Activated CD4-positive, alpha-beta T cell treated with anti-CD3 and anti-CD28 coated beads, Interleukin-2, amount 10 ng/mL, durations not matched to agents 24 days and 14 days (primary cell): ENCODE measurements around the gene MAP2K5. TPM values are rescaled to one million over a fixed set of nuclear protein-coding genes. Genes with fewer than 3 reads are reported as not detected.

ENCODE experiments used
- DNase-seq: peaks from one replicate; pipeline ENCODE4 v3.0.0; 2022
- H3K27ac Mint-ChIP-seq: one replicate; pipeline ENCODE4 v1.8.0; 2022; ENCODE audit warnings: mild to moderate bottlenecking, mixed read lengths
- H3K27me3 Mint-ChIP-seq: one replicate; pipeline ENCODE4 v1.8.0; 2022; ENCODE audit warnings: mixed read lengths
- H3K36me3 Mint-ChIP-seq: one replicate; pipeline ENCODE4 v1.8.0; 2022; ENCODE audit warnings: low read depth, mild to moderate bottlenecking, mixed read lengths
- H3K4me1 Mint-ChIP-seq: one replicate; pipeline ENCODE4 v1.8.0; 2021; ENCODE audit warnings: mixed read lengths
- H3K4me3 Mint-ChIP-seq: one replicate; pipeline ENCODE4 v1.8.0; 2022; ENCODE audit warnings: mild to moderate bottlenecking, moderate library complexity, mixed read lengths
- H3K9me3 Mint-ChIP-seq: one replicate; pipeline ENCODE4 v1.8.0; 2021; ENCODE audit warnings: mixed read lengths
- intact Hi-C: fragments of 100-400 bp; cut with micrococcal nuclease; formaldehyde crosslinking; loops from one replicate; pipeline ENCODE4 v1.15.1; 2023
- total RNA-seq: library from RNA; stranded (reverse); gene quantifications from 2 replicates; pipeline ENCODE4 v1.2.3, GENCODE V29; 2022

MAP2K5 gene
- total RNA-seq, 1 donor from 2014 or later: 21.0 TPM

DNA sequence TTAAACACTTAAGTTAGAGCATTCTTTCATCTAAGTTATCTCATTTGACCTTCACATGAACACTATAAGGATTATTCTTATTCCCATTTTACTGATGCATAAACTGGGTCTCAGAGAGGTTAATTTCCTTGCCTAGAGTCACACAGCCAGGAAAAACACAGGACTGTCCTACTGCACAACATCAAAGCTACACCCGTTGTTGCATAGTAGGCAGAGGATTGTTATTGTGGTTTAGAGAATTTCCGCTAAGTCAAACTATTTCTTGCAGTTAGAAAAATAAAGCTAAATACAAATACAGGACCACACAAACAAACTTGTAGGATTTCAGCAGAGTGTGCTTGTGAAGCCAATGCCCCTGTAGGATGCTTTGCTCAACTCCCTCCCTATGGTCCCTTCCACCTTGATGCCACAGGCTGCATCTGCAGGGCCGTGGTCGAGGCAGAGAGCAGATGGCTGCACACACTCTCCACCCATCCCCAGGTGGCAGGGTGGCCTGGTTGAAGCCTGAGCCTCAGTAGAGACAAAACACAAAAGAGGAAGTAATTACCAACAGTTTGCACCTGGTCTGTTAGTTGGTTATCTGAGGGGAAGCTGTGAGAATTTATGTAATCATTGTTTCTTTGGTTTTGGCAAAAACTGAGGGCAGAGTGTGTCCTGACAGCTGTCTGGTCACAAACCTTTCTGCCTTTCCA lies 241.7 kb downstream of the MAP2K5 start:
- no peak for DNase-seq
- Mint-ChIP-seq H3K27ac (peak overlapping the region; percentile 39), H3K9me3 (no peaks in the 10 kb centered on the region), H3K4me3 (no peak overlapping the region), H3K27me3 (no peaks in the 10 kb centered on the region), H3K36me3 (peaks cover 3% of the 10 kb centered on the region), H3K4me1 (peaks cover 14% of the 10 kb centered on the region)
- intact Hi-C loops: no loop called here

- peaks cover 3% of the 10 kb centered on the region for H3K36me3 Mint-ChIP-seq
- peaks cover 14% of the 10 kb centered on the region for H3K4me1 Mint-ChIP-seq
- no peak overlapping the region for H3K27ac Mint-ChIP-seq
- no peak overlapping the region for H3K4me3 Mint-ChIP-seq
- H3K27me3 Mint-ChIP-seq: no peaks in the 10 kb centered on the region
- DNase-seq: no peak
- intact Hi-C loops: no loop called here
- H3K9me3 Mint-ChIP-seq: no peaks in the 10 kb centered on the region
Measured at GRCh38 chr15:67784856-67785430, 242.4 kb downstream of the MAP2K5 start.

GRCh38 chr15:67785431-67785830 lies 242.9 kb downstream of the MAP2K5 start:
- no peaks in the 10 kb centered on the region for H3K9me3 Mint-ChIP-seq
- intact Hi-C loops: no loop called here
- no peak for DNase-seq
- peaks cover 14% of the 10 kb centered on the region for H3K4me1 Mint-ChIP-seq
- H3K27ac Mint-ChIP-seq: no peak overlapping the region
- H3K27me3 Mint-ChIP-seq: no peaks in the 10 kb centered on the region
- H3K4me3 Mint-ChIP-seq: no peak overlapping the region
- H3K36me3 Mint-ChIP-seq: peaks cover 3% of the 10 kb centered on the region

DNA sequence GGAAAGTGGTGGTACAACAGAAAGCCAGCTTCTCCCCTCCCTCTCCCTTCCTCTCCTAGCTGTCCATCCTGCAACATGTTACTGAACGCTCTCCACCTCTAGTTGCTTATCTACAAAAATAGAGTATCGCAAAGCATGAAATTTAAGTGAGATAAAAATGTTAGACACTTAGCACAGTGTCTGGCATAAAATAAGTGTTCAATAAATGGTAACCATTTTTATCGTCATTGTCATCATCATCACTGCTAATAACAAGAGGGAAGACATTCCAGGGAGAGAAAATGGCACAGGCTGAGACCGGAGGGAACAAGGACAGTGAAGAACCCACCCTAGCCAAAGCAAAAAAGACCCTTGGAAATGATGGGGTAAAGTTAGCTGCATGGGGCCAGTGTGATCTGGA lies 244.1 kb downstream of the MAP2K5 start:
- intact Hi-C loops: no loop called here
- DNase-seq: no peak
- H3K9me3 Mint-ChIP-seq: no peaks in the 10 kb centered on the region
- H3K4me3 Mint-ChIP-seq: no peak overlapping the region
- peaks cover 14% of the 10 kb centered on the region for H3K4me1 Mint-ChIP-seq
- no peak overlapping the region for H3K27ac Mint-ChIP-seq
- H3K27me3 Mint-ChIP-seq: no peaks in the 10 kb centered on the region
- H3K36me3 Mint-ChIP-seq: peaks cover 3% of the 10 kb centered on the region

- no peaks in the 10 kb centered on the region for H3K9me3 Mint-ChIP-seq
- DNase-seq: no peak
- no peaks in the 10 kb centered on the region for H3K27me3 Mint-ChIP-seq
- intact Hi-C loops: no loop called here
- H3K36me3 Mint-ChIP-seq: no peaks in the 10 kb centered on the region
- peaks cover 5% of the 10 kb centered on the region for H3K4me1 Mint-ChIP-seq
- H3K4me3 Mint-ChIP-seq: no peak overlapping the region
- no peak overlapping the region for H3K27ac Mint-ChIP-seq
Measured at GRCh38 chr15:67788986-67789385, 246.5 kb downstream of the MAP2K5 start.

DNA sequence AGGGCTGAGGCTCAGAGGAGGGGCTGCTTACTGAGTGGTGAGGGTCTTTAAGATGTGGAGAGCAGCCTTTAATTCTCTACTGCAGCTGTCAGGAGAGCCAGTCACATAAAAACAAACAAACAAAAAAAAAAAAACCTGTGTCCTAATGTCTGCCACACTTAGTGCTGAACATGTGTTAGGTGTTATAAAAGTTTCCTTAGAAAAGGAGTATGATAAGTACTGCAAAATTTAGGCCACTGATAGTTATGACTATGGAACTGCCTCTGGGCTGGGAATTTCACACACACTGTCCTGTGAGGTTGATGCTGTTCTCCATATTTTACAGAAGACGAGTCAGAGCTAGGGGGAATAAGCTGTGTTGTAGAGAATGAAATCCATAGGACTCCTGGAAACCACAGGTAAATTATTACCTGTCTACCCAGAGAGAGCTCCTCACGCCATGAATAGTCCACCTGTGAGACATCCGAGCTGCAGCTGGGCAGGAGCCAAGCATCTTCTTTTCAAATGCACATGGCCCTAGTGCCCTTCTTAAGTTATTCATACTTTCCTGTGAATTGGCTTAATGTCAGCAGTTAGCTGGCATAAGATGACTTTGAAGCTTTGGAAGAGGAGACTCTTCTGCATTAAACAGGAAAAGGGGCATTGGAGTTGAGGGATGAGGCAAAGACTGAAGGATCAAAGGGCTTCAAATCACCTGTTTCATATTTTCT lies 248.3 kb downstream of the MAP2K5 start:
- no peak overlapping the region for H3K27ac Mint-ChIP-seq
- H3K4me3 Mint-ChIP-seq: no peak overlapping the region
- H3K4me1 Mint-ChIP-seq: no peaks in the 10 kb centered on the region
- peaks cover 10% of the 10 kb centered on the region for H3K36me3 Mint-ChIP-seq
- H3K9me3 Mint-ChIP-seq: peaks cover 7% of the 10 kb centered on the region
- no peak for DNase-seq
- no peaks in the 10 kb centered on the region for H3K27me3 Mint-ChIP-seq
- intact Hi-C loops: no loop called here

DNA sequence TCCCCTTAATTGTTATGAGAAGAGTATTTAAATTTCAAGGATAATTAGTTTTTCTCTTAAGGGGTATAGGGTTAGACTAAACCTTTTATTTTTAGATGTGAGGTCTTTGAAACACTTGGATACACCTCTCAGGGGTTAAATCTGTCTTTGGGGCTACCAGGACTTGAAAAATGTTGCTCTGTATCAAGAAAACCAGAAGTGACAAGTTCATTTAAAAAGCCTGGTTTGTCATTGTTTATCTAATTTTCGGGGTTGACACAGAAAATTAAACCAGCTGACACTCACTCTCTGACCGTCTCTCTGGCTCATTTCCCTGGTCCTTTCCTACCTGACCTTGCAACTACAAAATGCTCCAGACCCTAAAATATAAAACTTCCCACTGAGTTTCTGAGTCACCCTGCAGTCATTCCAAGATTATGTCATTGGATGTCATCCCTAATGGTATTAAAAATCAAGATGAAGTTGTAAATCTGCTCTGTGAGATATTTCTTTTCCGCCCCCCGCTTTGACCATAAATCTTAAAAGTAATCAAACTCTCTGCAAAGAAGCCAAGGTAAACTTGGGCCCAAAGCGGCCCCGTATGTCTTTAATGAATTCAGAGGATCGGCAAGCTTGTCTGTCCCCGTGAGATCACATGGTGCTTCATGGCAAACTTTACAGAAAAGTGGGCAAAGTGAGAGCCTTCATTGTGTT lies 249.9 kb downstream of the MAP2K5 start:
- Mint-ChIP-seq H3K36me3 (peaks cover 12% of the 10 kb centered on the region), H3K27ac (no peak overlapping the region), H3K9me3 (peaks cover 7% of the 10 kb centered on the region), H3K4me1 (peaks cover 2% of the 10 kb centered on the region), H3K27me3 (no peaks in the 10 kb centered on the region), H3K4me3 (no peak overlapping the region)
- intact Hi-C loops: no loop called here
- DNase-seq: no peak

- Mint-ChIP-seq H3K27me3 (no peaks in the 10 kb centered on the region), H3K27ac (no peak overlapping the region), H3K4me1 (peaks cover 2% of the 10 kb centered on the region), H3K36me3 (peaks cover 16% of the 10 kb centered on the region), H3K9me3 (peaks cover 7% of the 10 kb centered on the region), H3K4me3 (no peak overlapping the region)
- intact Hi-C loops: no loop called here
- no peak for DNase-seq
Measured at GRCh38 chr15:67794832-67795574, 252.5 kb downstream of the MAP2K5 start.

- H3K36me3 Mint-ChIP-seq: peaks cover 16% of the 10 kb centered on the region
- H3K4me3 Mint-ChIP-seq: no peak overlapping the region
- no peak for DNase-seq
- intact Hi-C loops: no loop called here
- peaks cover 7% of the 10 kb centered on the region for H3K9me3 Mint-ChIP-seq
- H3K27ac Mint-ChIP-seq: no peak overlapping the region
- peaks cover 2% of the 10 kb centered on the region for H3K4me1 Mint-ChIP-seq
- H3K27me3 Mint-ChIP-seq: no peaks in the 10 kb centered on the region
Measured at GRCh38 chr15:67796196-67797127, 254.0 kb downstream of the MAP2K5 start.

DNA sequence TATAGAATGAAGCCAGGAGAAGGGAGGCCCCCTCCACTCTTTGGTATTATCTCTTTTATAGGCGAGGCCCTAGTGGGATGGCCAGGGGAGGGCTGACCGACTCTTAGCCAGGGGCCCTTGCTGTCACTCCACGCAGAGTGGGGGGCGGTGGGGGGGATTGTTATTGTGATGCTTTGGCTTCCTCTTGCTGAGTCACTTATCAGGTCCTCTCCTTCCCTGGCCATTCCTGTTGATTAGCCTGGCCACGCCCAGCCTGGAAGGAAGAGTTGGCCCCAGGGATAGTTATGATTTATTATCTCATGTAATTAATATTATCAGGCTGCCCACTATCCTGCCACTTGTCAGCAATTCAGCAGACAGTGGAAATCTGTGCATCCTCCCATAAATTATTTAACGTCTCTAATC lies 257.3 kb downstream of the MAP2K5 start:
- Mint-ChIP-seq H3K27me3 (no peaks in the 10 kb centered on the region), H3K4me3 (no peak overlapping the region), H3K9me3 (peaks cover 2% of the 10 kb centered on the region), H3K4me1 (peaks cover 2% of the 10 kb centered on the region), H3K36me3 (peaks cover 11% of the 10 kb centered on the region), H3K27ac (no peak overlapping the region)
- no peak for DNase-seq
- intact Hi-C loops: no loop called here

DNA sequence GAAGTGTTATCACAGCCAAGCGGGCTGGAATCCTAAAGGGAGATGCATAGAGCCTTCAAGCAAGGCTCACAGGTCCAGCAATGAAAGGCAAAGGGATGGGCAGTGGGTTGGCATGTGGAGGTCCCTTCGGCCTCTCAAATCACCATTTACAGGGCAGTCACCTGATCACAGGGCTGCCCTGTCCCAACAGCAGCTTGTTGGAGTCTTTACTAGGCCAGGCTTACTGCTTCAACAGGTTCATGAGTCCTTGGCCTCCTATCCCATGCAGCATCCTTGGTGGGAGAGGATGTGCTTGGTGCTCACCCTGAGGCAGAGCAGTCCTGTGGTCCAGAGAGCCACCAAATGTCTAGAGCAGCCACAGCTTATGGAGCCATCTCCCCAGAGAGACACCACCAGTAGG lies 258.6 kb downstream of the MAP2K5 start:
- Mint-ChIP-seq H3K4me3 (no peak overlapping the region), H3K36me3 (peaks cover 5% of the 10 kb centered on the region), H3K4me1 (peaks cover 1% of the 10 kb centered on the region), H3K9me3 (no peaks in the 10 kb centered on the region), H3K27ac (no peak overlapping the region), H3K27me3 (no peaks in the 10 kb centered on the region)
- intact Hi-C loops: no loop called here
- DNase-seq: no peak

GRCh38 chr15:67801926-67802914 lies 259.7 kb downstream of the MAP2K5 start:
- intact Hi-C loops: no loop called here
- Mint-ChIP-seq H3K4me3 (no peak overlapping the region), H3K9me3 (no peaks in the 10 kb centered on the region), H3K27me3 (no peaks in the 10 kb centered on the region), H3K27ac (no peak overlapping the region), H3K4me1 (no peaks in the 10 kb centered on the region), H3K36me3 (peaks cover 4% of the 10 kb centered on the region)
- DNase-seq: no peak
